Adrenal gland (tissue), 5 donors: ENCODE results near the gene TIMP3.

Source experiments
- CTCF ChIP-seq, 6 experiments: fragments of 450-650 bp in 4 of 6; fragments of 200-600 bp in 2 of 6; sonication (generic) in 1 of 6; IDR thresholded peaks; 1 replicate in 5 of 6; 2 replicates in 1 of 6; pipeline versions ENCODE4 v1.5.1 to v1.8.0; 2016 to 2021; ENCODE audit warnings: antibody characterized with exemption in 6 of 6, mild to moderate bottlenecking in 2 of 6, moderate library complexity in 1 of 6
- POLR2A ChIP-seq, 2 donors: fragments of 450-650 bp; IDR thresholded peaks; one replicate each; pipeline ENCODE4 v1.6.1; 2017; ENCODE audit warnings: antibody characterized with exemption in 2 of 2, mild to moderate bottlenecking in 2 of 2, moderate library complexity in 1 of 2
- donor health status: DM: no; HTN: no; CAD: no.

GRCh38 chr22:32808038-32808445 is 6.5 kb downstream of the TIMP3 start:
- TF ChIP-seq CTCF (IDR thresholded peaks at IDR 0.05), result no peak
- no peak for TF ChIP-seq POLR2A (IDR thresholded peaks at IDR 0.05)
